Breast epithelium (tissue), 4 donors: ENCODE measurements around the gene OTOA. TPM values are rescaled to one million over a fixed set of nuclear protein-coding genes. Genes with fewer than 3 reads are reported as not detected.

Experiments
- DNase-seq, 2 donors: peaks; one replicate each; pipeline ENCODE4 v3.0.0-alpha.2; 2019; ENCODE audit warnings: low spot score in 2 of 2
- H3K27ac ChIP-seq, 2 donors: fragments of 200-600 bp; sonication (generic) in 1 of 2; one replicate each; pipeline ENCODE4 v1.5.1; 2016 to 2019; ENCODE audit warnings: mild to moderate bottlenecking in 1 of 2
- H3K27me3 ChIP-seq, 2 donors: fragments of 200-600 bp; sonication (generic) in 1 of 2; one replicate each; pipeline versions ENCODE4 v1.5.1 to v1.6.0; 2017 to 2019; ENCODE audit warnings: control low read depth in 1 of 2, mild to moderate bottlenecking in 1 of 2
- H3K36me3 ChIP-seq: fragments of 200-600 bp; one replicate; pipeline ENCODE4 v1.5.1; 2019
- H3K4me1 ChIP-seq, 2 donors: fragments of 200-600 bp; sonication (generic); one replicate each; pipeline ENCODE4 v1.5.1; 2016 to 2019; ENCODE audit warnings: control low read depth in 1 of 2
- H3K4me3 ChIP-seq, 3 donors: fragments of 200-600 bp; sonication (generic); 1 replicate in 2 of 3; 2 replicates in 1 of 3; pipeline ENCODE4 v1.5.1; 2016 to 2019; ENCODE audit warnings: mild to moderate bottlenecking in 3 of 3, moderate library complexity in 2 of 3
- H3K9me3 ChIP-seq, 2 donors: fragments of 200-600 bp; sonication (generic) in 1 of 2; one replicate each; pipeline ENCODE4 v1.5.1; 2016 to 2019; ENCODE audit warnings: control low read depth in 1 of 2
- POLR2A ChIP-seq: fragments of 450-650 bp; IDR thresholded peaks from one replicate; pipeline ENCODE4 v1.6.1; 2016; ENCODE audit warnings: antibody characterized with exemption, mild to moderate bottlenecking, moderate library complexity
- POLR2AphosphoS5 ChIP-seq, 3 donors: sonication (generic); formaldehyde crosslinking; IDR thresholded peaks; one replicate each; pipeline ENCODE4 v1.6.1; 2017; ENCODE audit warnings: antibody characterized with exemption in 3 of 3
- intact Hi-C: fragments of 100-400 bp; cut with DNase I; formaldehyde crosslinking; loops from one replicate; pipeline ENCODE4 v1.15.1; 2023; ENCODE audit warnings: low total_unique reads
- total RNA-seq, 3 donors: library from RNA; depleted of rRNA; stranded (reverse); fragments of >200 nt; gene quantifications; one replicate each; pipeline ENCODE4 v1.1.0, GENCODE V29; 2016
- TF ChIP-seq, protein P1 (sequence below), 3 donors: fragments of 450-650 bp; IDR thresholded peaks; one replicate each; pipeline ENCODE4 v1.5.1; 2016 to 2017; ENCODE audit warnings: antibody characterized with exemption in 3 of 3, mild to moderate bottlenecking in 3 of 3, moderate library complexity in 3 of 3

The OTOA gene
- total RNA-seq, 3 donors from 2014 or later = 0.96 to 1.5 TPM; not detected in 1

DNA sequence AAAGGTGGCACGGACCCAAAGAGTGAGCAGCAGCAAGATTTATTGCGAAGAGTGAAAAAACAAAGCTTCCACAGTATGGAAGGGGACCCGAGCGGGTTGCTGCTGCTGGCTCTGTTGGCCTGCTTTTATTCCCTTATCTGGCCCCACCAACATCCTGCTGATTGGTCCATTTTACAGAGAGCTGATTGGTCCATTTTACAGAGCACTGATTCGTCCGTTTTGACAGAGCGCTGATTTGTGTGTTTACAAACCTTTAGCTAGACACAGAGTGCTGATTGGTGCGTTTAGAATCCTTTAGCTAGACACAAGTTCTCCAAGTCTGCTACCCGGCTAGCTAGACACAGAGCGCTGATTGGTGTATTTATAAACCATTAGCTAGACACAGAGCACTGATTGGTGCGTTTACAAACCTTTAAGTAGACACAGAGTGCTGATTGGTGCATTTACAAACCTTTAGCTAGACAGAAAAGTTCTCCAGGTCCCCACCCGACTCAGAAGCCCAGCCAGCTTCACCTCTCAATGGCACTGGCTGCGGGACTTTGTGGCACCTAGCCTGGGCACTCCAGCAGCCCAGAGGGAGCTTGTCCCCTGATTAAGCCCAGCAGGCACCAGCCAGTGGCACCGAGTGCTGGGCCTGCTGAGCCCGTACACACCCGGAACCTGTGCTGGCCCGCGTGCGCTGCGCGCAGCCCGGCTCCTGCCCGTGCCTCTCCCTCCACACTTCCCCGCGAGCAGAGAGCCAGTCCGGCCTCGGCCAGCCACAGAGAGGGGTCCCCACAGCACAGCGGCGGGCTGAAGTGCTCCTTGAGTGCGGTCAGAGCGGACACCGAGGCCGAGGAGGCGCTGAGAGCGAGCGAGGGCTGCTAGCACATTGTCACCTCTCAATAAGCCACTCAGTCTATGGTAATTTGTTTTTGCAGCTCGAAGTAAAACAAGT, 26.5 kb upstream of the OTOA start:
- H3K9me3 ChIP-seq = no peaks in the 10 kb centered on the region

DNA sequence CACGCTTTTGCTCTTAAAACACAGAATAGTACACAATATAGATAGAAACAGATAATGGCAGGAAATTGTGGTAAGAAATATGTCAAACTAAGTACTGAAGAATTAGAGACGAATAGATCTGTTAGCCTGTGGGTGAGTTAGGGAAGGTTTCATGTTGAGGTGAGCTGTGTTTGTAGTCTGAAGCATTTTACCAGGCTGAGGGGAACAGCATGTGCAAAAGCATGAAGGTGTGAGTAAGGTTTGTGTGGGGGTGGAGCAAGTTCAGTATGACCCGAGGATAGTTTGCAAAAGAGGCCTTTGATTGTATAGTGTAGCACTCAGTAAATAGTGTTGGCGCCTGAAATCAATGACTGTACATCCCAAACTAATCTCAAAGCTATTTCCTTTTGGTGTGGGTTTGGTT, 25.2 kb upstream of the OTOA start:
- no peak for TF ChIP-seq POLR2AphosphoS5 (IDR thresholded peaks at IDR 0.05)
- no peak for TF ChIP-seq POLR2A
- TF ChIP-seq, protein P1, sequence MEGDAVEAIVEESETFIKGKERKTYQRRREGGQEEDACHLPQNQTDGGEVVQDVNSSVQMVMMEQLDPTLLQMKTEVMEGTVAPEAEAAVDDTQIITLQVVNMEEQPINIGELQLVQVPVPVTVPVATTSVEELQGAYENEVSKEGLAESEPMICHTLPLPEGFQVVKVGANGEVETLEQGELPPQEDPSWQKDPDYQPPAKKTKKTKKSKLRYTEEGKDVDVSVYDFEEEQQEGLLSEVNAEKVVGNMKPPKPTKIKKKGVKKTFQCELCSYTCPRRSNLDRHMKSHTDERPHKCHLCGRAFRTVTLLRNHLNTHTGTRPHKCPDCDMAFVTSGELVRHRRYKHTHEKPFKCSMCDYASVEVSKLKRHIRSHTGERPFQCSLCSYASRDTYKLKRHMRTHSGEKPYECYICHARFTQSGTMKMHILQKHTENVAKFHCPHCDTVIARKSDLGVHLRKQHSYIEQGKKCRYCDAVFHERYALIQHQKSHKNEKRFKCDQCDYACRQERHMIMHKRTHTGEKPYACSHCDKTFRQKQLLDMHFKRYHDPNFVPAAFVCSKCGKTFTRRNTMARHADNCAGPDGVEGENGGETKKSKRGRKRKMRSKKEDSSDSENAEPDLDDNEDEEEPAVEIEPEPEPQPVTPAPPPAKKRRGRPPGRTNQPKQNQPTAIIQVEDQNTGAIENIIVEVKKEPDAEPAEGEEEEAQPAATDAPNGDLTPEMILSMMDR (IDR thresholded peaks at IDR 0.05) = no peak
- no peak overlapping the region for H3K4me3 ChIP-seq
- intact Hi-C loops = no loop called here

More for the DNA sequence above, 26.5 kb upstream of the OTOA start:
- TF ChIP-seq POLR2A (no peak), POLR2AphosphoS5 (IDR thresholded peaks at IDR 0.05) (no peak)
- TF ChIP-seq, protein P1 (IDR thresholded peaks at IDR 0.05) = no peak
- Histone ChIP-seq H3K27me3 (no peaks in the 10 kb centered on the region), H3K4me3 (no peak overlapping the region), H3K4me1 (no peaks in the 10 kb centered on the region), H3K27ac (no peak overlapping the region), H3K36me3 (no peaks in the 10 kb centered on the region)
- intact Hi-C loops = no loop called here
- no peak for DNase-seq

DNA sequence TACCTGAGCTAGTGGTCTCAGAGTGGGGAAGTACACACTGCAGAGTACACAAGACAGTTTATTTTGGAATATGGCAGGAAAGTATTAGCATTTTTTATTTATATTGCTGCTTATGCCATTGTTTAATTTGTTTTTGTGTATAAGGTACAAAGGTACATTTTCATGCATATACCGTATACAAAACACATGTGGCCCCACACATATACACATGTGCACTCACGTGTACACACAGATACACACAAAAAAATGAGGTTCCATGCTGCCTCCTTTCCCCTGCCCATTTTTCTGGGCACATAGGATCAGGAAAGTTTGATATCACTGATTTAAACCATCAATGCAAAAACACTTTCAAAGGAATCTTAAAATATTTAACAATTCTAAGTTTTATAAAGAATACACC, 24.3 kb upstream of the OTOA start:
- Histone ChIP-seq H3K4me3 (no peak overlapping the region), H3K36me3 (no peaks in the 10 kb centered on the region), H3K27ac (no peak overlapping the region), H3K27me3 (no peaks in the 10 kb centered on the region), H3K9me3 (no peaks in the 10 kb centered on the region), H3K4me1 (no peaks in the 10 kb centered on the region)
- TF ChIP-seq POLR2AphosphoS5 (IDR thresholded peaks at IDR 0.05) (no peak), POLR2A (no peak)
- TF ChIP-seq, protein P1 (IDR thresholded peaks at IDR 0.05) = no peak
- DNase-seq = no peak
- intact Hi-C loops = no loop called here

More for the DNA sequence above, 25.2 kb upstream of the OTOA start:
- no peak for DNase-seq
- no peaks in the 10 kb centered on the region for H3K4me1 ChIP-seq
- no peak overlapping the region for H3K27ac ChIP-seq
- no peaks in the 10 kb centered on the region for H3K27me3 ChIP-seq
- no peaks in the 10 kb centered on the region for H3K36me3 ChIP-seq
- no peaks in the 10 kb centered on the region for H3K9me3 ChIP-seq

DNA sequence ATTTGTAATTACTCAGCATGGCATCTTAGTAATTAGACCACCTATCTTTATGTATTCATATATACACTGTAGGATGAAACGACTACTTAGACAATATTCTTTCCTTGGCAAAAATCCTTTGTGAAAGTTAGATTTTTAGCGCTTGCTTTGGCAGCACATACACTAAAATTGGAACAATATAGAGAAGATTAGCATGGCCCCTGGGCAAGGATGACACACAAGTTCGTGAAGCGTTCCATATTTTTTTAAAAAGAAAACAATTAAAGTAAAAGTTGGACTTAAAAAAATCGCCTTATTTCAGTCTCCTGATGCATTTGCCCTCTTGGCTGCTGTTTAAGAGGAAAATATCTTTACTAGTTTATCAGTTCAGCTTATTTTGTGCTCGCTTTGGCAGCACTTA, 21.9 kb upstream of the OTOA start:
- Histone ChIP-seq H3K36me3 (no peaks in the 10 kb centered on the region), H3K4me1 (no peaks in the 10 kb centered on the region), H3K4me3 (no peak overlapping the region), H3K27me3 (no peaks in the 10 kb centered on the region), H3K27ac (no peak overlapping the region), H3K9me3 (no peaks in the 10 kb centered on the region)
- intact Hi-C loops = no loop called here
- DNase-seq = no peak
- TF ChIP-seq POLR2AphosphoS5 (IDR thresholded peaks at IDR 0.05) (no peak), POLR2A (no peak)
- TF ChIP-seq, protein P1 (IDR thresholded peaks at IDR 0.05) = no peak

DNA sequence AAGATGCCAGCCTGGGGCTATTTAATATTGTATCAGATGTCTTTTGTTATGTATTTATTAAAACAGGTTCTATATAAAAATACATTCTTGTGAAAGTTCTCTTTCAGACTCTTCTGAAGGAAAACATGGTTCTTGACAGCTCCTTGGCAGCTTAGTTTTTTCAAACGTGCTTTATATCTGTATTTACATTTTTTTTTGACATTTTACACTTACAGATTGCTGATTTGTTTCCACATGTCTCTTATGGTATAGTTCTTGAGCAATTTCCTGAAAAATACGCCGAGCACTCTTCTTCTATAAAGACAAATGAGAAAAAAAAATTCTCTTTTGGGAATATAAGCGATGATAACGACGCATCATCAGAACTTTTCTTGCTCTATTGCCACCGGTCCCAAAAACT, 20.9 kb upstream of the OTOA start:
- no peaks in the 10 kb centered on the region for H3K27me3 ChIP-seq
- intact Hi-C loops = no loop called here
- no peak overlapping the region for H3K4me3 ChIP-seq
- TF ChIP-seq, protein P1 (IDR thresholded peaks at IDR 0.05) = no peak
- TF ChIP-seq POLR2AphosphoS5 (IDR thresholded peaks at IDR 0.05) = no peak
- no peak for TF ChIP-seq POLR2A
- H3K4me1 ChIP-seq = no peaks in the 10 kb centered on the region
- no peaks in the 10 kb centered on the region for H3K9me3 ChIP-seq
- no peak for DNase-seq
- H3K36me3 ChIP-seq = no peaks in the 10 kb centered on the region
- H3K27ac ChIP-seq = no peak overlapping the region
